HFFc6 (cell line): ENCODE measurements around the gene CNIH3. TPM values are rescaled to one million over a fixed set of nuclear protein-coding genes. Genes with fewer than 3 reads are reported as not detected.
A peak's percentile ranks its signal among the peaks of the same experiment; 100 is the strongest.

Experiments
- DNase-seq: peaks from one replicate; pipeline ENCODE4 v3.0.0-alpha.2; 2018
- H3K27ac Mint-ChIP-seq: 2 replicates; pipeline ENCODE4 v1.8.0; 2020; ENCODE audit warnings: mild to moderate bottlenecking, mixed read lengths
- H3K27me3 Mint-ChIP-seq: 2 replicates; pipeline ENCODE4 v1.8.0; 2021; ENCODE audit warnings: mild to moderate bottlenecking, moderate library complexity, mixed read lengths; ENCODE audit not compliant: insufficient read depth
- H3K36me3 Mint-ChIP-seq: 2 replicates; pipeline ENCODE4 v1.8.0; 2021; ENCODE audit warnings: low read depth, mixed read lengths
- H3K4me1 Mint-ChIP-seq: 2 replicates; pipeline ENCODE4 v1.8.0; 2020; ENCODE audit warnings: low read depth, mixed read lengths
- H3K4me3 Mint-ChIP-seq: 2 replicates; pipeline ENCODE4 v1.8.0; 2020; ENCODE audit warnings: mild to moderate bottlenecking, moderate library complexity, mixed read lengths
- H3K9me3 Mint-ChIP-seq: 2 replicates; pipeline ENCODE4 v1.8.0; 2020; ENCODE audit warnings: mild to moderate bottlenecking, mixed read lengths
- total RNA-seq, 6 experiments: library from RNA; stranded (reverse); fragmentation: NEBNext Ultra II Directional; extraction: Animal tissue kit (Norgen Biotek cat#: 25700); gene quantifications; 2 replicates in 1 of 6; 3 replicates in 5 of 6; pipeline ENCODE4 v1.2.3, GENCODE V29; 2021
- TF ChIP-seq, protein P1 (sequence below): fragments of 200-600 bp; sonication (generic); IDR thresholded peaks from 2 replicates; pipeline ENCODE4 v1.5.0; 2021; ENCODE audit warnings: antibody characterized with exemption, mild to moderate bottlenecking

CNIH3 gene
- total RNA-seq, 6 experiments from 2014 or later, result 18.6 to 32.3 (median 30.5) TPM

DNA sequence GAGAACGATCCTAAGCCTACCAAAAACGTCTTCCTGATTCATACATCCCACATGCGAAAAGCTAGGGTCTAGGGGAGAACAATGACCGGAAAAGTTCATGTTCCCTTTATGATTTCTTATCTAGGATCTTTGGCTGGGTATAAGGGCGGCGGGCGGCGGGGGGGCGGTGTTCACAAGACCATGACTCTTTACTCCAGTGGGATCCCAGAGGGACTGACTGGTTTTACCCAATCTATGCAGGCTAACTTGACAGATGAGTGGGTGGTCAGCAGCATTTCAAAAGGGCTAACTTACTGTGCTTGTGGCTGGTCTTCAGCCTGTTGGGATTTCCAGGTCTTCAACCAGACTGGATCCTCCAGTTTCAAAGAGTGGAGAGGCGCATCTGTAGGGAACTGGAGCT lies 40.3 kb downstream of the CNIH3 start:
- Mint-ChIP-seq H3K4me3 (no peak overlapping the region), H3K4me1 (peaks cover 39% of the 10 kb centered on the region), H3K27ac (no peak overlapping the region), H3K9me3 (no peaks in the 10 kb centered on the region), H3K36me3 (peaks cover 23% of the 10 kb centered on the region), H3K27me3 (no peaks in the 10 kb centered on the region; the same call in 1 of the 2 replicates)
- no peak for DNase-seq
- TF ChIP-seq, protein P1, sequence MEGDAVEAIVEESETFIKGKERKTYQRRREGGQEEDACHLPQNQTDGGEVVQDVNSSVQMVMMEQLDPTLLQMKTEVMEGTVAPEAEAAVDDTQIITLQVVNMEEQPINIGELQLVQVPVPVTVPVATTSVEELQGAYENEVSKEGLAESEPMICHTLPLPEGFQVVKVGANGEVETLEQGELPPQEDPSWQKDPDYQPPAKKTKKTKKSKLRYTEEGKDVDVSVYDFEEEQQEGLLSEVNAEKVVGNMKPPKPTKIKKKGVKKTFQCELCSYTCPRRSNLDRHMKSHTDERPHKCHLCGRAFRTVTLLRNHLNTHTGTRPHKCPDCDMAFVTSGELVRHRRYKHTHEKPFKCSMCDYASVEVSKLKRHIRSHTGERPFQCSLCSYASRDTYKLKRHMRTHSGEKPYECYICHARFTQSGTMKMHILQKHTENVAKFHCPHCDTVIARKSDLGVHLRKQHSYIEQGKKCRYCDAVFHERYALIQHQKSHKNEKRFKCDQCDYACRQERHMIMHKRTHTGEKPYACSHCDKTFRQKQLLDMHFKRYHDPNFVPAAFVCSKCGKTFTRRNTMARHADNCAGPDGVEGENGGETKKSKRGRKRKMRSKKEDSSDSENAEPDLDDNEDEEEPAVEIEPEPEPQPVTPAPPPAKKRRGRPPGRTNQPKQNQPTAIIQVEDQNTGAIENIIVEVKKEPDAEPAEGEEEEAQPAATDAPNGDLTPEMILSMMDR, result no peak

DNA sequence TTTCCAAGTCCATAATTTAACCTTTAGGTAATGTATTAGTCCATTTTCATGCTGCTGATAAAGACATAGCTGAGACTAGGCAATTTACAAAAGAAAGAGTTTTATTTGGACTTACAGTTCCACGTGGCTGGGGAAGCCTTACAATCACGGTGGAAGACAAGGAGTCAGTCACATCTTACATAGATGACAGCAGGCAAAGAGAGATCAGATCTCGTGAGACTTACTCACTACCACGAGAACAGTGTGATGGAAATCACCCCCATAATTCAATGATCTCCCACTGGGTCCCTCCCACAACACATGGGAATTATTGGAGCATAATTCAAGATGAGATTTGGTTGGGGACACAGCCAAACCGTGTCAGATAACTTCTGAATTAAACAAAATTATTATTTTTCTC lies 44.0 kb downstream of the CNIH3 start:
- DNase-seq, result no peak
- TF ChIP-seq, protein P1, result no peak
- Mint-ChIP-seq H3K27ac (peak overlapping the region; percentile 56; the same call in 1 of the 2 replicates), H3K36me3 (peaks cover 31% of the 10 kb centered on the region), H3K4me1 (peaks cover 16% of the 10 kb centered on the region), H3K9me3 (no peaks in the 10 kb centered on the region), H3K27me3 (no peaks in the 10 kb centered on the region), H3K4me3 (no peak overlapping the region)

DNA sequence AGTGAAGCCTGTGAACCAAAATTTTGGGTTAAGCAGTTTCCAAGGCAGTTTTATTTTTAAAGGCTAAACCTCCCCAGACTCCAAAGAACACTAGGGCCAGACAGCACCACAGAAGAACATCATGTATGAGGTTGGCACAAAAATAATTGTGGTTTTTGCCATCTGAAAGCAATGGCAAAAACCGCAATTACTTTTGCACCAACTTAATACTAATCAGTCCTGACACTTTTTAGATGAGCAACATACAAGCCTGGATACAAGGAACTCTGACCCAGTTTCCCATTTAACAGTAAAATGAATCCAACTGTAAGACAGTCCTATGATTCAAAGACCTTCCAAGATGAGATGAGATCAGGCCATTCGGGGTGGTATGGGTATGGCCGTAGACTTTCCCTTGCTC lies 46.8 kb downstream of the CNIH3 start:
- peaks cover 23% of the 10 kb centered on the region for H3K36me3 Mint-ChIP-seq
- H3K27me3 Mint-ChIP-seq, result no peaks in the 10 kb centered on the region
- TF ChIP-seq, protein P1, result no peak
- no peaks in the 10 kb centered on the region for H3K9me3 Mint-ChIP-seq
- no peak overlapping the region for H3K27ac Mint-ChIP-seq
- no peak overlapping the region for H3K4me3 Mint-ChIP-seq
- DNase-seq, result no peak
- peaks cover 22% of the 10 kb centered on the region for H3K4me1 Mint-ChIP-seq

DNA sequence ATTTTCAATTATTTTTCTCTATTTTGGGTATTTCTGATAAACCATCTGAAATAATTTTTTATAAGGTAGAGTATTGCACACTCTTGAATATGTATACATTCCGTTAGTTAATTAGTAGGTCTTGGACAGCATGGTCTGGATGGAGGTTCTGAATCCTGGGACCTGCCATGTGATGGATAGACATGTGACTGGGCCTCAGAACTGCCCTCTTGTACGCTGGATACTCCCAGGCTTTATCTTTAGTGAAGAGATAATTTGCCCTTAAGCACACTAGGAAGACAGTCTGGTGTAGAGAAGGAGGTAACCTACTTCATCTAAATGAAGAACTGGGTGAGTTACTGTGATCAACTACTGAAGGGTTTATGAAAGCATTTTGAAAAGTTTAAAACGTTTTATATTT lies 48.9 kb downstream of the CNIH3 start:
- Mint-ChIP-seq H3K27ac (no peak overlapping the region), H3K4me3 (no peak overlapping the region), H3K4me1 (peaks cover 43% of the 10 kb centered on the region), H3K36me3 (peaks cover 28% of the 10 kb centered on the region), H3K27me3 (no peaks in the 10 kb centered on the region), H3K9me3 (no peaks in the 10 kb centered on the region)
- TF ChIP-seq, protein P1, result no peak
- no peak for DNase-seq

DNA sequence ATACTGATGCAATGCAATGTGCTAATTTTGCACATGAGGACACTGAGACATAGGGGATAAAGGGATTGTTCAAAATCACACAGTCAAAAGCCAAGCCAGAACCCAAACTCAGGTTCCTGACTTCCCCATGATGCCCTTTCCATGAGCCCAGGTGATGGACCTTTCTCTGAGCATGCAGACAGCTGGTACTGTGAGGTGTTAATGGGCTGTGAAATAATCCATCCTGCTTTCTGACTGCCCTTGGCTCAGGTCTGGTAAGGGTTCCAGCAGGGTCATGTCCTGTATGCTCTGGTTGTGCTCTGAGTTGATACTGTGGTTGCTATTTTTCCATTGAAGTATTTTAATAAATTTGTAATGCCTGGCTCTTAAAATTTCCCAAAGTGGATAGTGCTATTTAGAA lies 50.0 kb downstream of the CNIH3 start:
- TF ChIP-seq, protein P1, result no peak

DNA sequence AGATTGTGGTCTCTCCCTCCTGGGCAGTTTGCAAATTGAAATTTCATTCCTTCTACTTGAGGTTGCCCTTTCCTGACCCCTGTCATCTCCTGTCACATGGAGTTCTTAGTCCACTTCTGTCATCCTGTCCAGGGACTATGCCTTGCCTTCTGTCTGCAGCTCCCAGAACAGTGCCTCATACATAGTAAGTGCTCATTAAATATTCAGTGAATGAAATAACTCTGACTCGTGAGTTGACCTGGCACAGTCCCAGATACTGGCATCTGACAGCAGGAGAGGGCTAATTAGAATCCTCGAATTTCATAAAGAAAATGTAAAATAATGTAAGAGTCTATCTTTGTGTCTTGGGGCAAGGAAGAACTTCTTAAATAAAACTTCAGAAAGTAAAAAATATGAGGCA lies 50.8 kb downstream of the CNIH3 start:
- H3K9me3 Mint-ChIP-seq, result no peaks in the 10 kb centered on the region
- TF ChIP-seq, protein P1, result no peak
- DNase-seq, result no peak
- H3K27ac Mint-ChIP-seq, result peak overlapping the region; percentile 45; the same call in 1 of the 2 replicates
- H3K4me1 Mint-ChIP-seq, result peaks cover 52% of the 10 kb centered on the region
- H3K27me3 Mint-ChIP-seq, result 0 out of 2 replicates have a peak, but pooled peaks cover 2% of the 10 kb centered on the region
- peaks cover 28% of the 10 kb centered on the region for H3K36me3 Mint-ChIP-seq
- H3K4me3 Mint-ChIP-seq, result no peak overlapping the region

More for the DNA sequence above, 50.0 kb downstream of the CNIH3 start:
- Mint-ChIP-seq H3K4me3 (no peak overlapping the region), H3K27ac (no peak overlapping the region; the same call in 1 of the 2 replicates), H3K27me3 (0 out of 2 replicates have a peak, but pooled peaks cover 2% of the 10 kb centered on the region), H3K9me3 (no peaks in the 10 kb centered on the region), H3K36me3 (peaks cover 31% of the 10 kb centered on the region), H3K4me1 (peaks cover 51% of the 10 kb centered on the region)
- no peak for DNase-seq
